ENCODE results near the gene BCL3.

DNA sequence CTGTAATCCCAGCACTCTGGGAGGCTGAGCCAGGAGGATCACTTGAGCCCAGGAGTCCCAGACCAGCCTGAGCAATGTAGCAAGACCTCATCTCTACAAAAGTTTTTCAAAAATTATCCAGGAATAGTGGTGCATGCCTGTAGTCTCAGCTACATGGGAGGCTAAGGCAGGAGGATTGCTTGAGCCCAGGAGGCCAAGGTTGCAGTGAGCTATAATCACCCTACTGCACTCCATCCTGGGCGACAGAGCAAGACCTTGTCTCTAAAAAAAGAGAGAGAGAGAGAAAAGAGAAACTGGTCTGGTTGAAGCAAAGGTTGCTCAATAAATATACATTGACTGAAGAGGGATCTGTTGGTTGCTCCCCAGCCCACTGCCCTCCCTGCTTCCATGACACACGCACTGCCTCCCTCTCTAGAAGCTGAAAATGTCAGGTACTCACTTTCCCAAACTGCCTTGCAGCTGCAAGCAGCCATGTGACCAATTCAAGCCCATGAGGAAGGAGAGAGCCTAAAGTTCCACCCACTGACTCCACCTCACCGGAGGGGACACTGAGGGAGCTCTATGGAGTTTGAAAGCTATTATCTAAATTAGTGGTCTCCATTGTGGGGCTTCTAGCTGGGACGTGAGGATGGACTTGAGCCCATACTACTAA, 35.5 kb upstream of the BCL3 start:
- TF ChIP-seq POLR2A (IDR thresholded peaks at IDR 0.05; ENCODE audit: low read depth, low read length), result no peak
- TF ChIP-seq, protein P1, sequence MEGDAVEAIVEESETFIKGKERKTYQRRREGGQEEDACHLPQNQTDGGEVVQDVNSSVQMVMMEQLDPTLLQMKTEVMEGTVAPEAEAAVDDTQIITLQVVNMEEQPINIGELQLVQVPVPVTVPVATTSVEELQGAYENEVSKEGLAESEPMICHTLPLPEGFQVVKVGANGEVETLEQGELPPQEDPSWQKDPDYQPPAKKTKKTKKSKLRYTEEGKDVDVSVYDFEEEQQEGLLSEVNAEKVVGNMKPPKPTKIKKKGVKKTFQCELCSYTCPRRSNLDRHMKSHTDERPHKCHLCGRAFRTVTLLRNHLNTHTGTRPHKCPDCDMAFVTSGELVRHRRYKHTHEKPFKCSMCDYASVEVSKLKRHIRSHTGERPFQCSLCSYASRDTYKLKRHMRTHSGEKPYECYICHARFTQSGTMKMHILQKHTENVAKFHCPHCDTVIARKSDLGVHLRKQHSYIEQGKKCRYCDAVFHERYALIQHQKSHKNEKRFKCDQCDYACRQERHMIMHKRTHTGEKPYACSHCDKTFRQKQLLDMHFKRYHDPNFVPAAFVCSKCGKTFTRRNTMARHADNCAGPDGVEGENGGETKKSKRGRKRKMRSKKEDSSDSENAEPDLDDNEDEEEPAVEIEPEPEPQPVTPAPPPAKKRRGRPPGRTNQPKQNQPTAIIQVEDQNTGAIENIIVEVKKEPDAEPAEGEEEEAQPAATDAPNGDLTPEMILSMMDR (conservative IDR thresholded peaks at IDR 0.05; ENCODE audit: low read depth, low read length), result no peak
- no peak for TF ChIP-seq RAD21 (IDR thresholded peaks at IDR 0.05; ENCODE audit: low read length)
- no peak for TF ChIP-seq MAFK (IDR thresholded peaks at IDR 0.05; ENCODE audit: low read depth, low read length)
- no peak for TF ChIP-seq CHD1 (IDR thresholded peaks at IDR 0.05; ENCODE audit: low read depth, low read length)
- TF ChIP-seq CEBPB (IDR thresholded peaks at IDR 0.05; ENCODE audit: low read depth, low read length), result no peak
- no peak for TF ChIP-seq BHLHE40 (IDR thresholded peaks at IDR 0.05; ENCODE audit: low read depth, low read length)
- TF ChIP-seq MAZ (IDR thresholded peaks at IDR 0.05; ENCODE audit: borderline replicate concordance, low read depth, low read length), result no peak
- no peak for TF ChIP-seq RFX5 (IDR thresholded peaks at IDR 0.05; ENCODE audit: low read depth, low read length)
- TF ChIP-seq FOS (IDR thresholded peaks at IDR 0.05; ENCODE audit: low read depth, low read length), result no peak
- no peak for TF ChIP-seq MXI1 (IDR thresholded peaks at IDR 0.05; ENCODE audit: borderline replicate concordance, low read depth, low read length)
